BLaER1 treated with 17β-estradiol and CSF1 and Interleukin-3, amounts not matched to agents 10 nM and 100 nM (cell line): ENCODE measurements around the gene GPX4.

ENCODE experiments used
- H3K27ac ChIP-seq, 11 experiments: shearing (Covaris generic); formaldehyde crosslinking; 2 replicates each; pipeline ENCODE4 v1.8.1; 2022
- H3K27me3 ChIP-seq, 11 experiments: shearing (Covaris generic); formaldehyde crosslinking; 2 replicates each; pipeline ENCODE4 v1.8.1; 2022
- H3K36me3 ChIP-seq, 11 experiments: shearing (Covaris generic); formaldehyde crosslinking; 2 replicates each; pipeline ENCODE4 v1.8.1; 2022
- H3K4me1 ChIP-seq, 10 experiments: shearing (Covaris generic); formaldehyde crosslinking; 2 replicates each; pipeline ENCODE4 v1.8.1; 2022
- H3K4me2 ChIP-seq, 11 experiments: shearing (Covaris generic); formaldehyde crosslinking; 2 replicates each; pipeline ENCODE4 v1.8.1; 2022
- H3K4me3 ChIP-seq, 10 experiments: shearing (Covaris generic); formaldehyde crosslinking; 2 replicates each; pipeline ENCODE4 v1.8.1; 2022
- H3K9ac ChIP-seq, 11 experiments: shearing (Covaris generic); formaldehyde crosslinking; 2 replicates each; pipeline ENCODE4 v1.8.1; 2022
- H3K9me3 ChIP-seq, 11 experiments: shearing (Covaris generic); formaldehyde crosslinking; replicated peaks in 1 of 11; 2 replicates each; pipeline ENCODE4 v1.8.1; 2022
- H4K20me1 ChIP-seq, 11 experiments: shearing (Covaris generic); formaldehyde crosslinking; 2 replicates each; pipeline ENCODE4 v1.8.1; 2022
- Cebpa-rat ChIP-seq, 11 experiments: shearing (Covaris generic); IDR thresholded peaks; 2 replicates each; pipeline ENCODE4 v1.8.1; 2022

Gene GPX4

DNA sequence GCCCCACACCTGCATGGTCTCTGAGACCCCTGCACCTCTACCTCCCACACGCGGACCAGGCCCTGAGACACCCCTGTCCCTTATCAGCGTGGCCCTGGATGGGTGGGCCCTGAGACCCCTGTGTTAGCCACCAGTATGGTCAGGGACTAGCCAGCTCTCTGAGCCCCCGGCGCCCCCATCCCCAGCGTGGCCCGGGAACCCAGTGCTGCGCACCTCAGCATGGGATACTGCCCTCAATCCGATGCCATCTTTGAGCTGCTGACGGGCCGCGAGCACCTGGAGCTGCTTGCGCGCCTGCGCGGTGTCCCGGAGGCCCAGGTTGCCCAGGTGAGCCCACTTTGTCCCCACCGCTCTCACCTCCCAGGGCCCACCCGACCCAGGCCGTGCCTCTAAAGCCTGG, 41.8 kb upstream of the GPX4 start:
- Histone ChIP-seq H3K9ac (no peak overlapping the region), H3K4me3 (no peak overlapping the region), H3K4me2 (no peak overlapping the region), H3K9me3 (0 out of 22 replicates have a peak, but pooled peaks cover 0 to 5% (median 0%) of the 10 kb centered on the region in 11 experiments), H4K20me1 (peaks cover 0 to 6% (median 0%) of the 10 kb centered on the region in 11 experiments; a peak in 1 of 22 replicates), H3K36me3 (peaks cover 0 to 12% (median 0%) of the 10 kb centered on the region in 11 experiments; a peak in 3 of 22 replicates), H3K4me1 (peaks cover 42 to 65% (median 54%) of the 10 kb centered on the region in 10 experiments), H3K27me3 (0 out of 22 replicates have a peak, but pooled peaks cover 0 to 4% (median 0%) of the 10 kb centered on the region in 11 experiments), H3K27ac (no peak overlapping the region)
- TF ChIP-seq Cebpa-rat (IDR thresholded peaks at IDR 0.05): no peak

DNA sequence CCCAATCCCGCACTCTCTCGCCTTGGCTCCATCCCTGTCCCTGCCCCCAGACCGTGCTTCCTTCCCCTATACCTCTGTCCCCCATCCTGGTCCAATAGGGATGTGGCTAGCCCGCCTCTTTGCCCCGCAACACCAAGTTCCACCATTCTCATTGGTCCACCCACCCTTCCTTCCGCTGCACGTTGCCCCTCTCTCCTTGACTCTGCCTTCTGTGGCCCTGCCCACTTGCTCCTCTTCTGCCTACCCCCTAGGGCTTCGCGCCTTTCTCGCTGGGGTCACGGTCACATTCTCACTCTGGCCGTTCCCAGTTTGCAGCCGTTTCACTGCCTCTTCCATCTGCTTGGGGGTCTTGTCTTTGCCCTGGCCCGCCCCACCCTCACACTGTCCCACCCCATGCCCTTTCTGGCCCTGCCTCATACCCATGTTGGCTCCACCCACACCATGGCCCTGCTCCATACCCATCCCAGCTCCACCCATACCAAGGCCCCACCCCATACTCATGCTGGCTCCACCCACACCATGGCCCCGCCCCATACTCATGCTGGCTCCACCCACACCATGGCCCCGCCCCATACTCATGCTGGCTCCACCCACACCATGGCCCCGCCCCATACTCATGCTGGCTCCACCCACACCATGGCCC, 41.3 kb upstream of the GPX4 start:
- Histone ChIP-seq H3K4me3 (no peak overlapping the region), H3K9ac (no peak overlapping the region), H3K9me3 (0 out of 22 replicates have a peak, but pooled peaks cover 0 to 5% (median 0%) of the 10 kb centered on the region in 11 experiments), H3K4me2 (no peak overlapping the region), H3K4me1 (peaks cover 37 to 59% (median 49%) of the 10 kb centered on the region in 10 experiments), H3K27me3 (0 out of 22 replicates have a peak, but pooled peaks cover 0 to 4% (median 0%) of the 10 kb centered on the region in 11 experiments), H3K27ac (no peak overlapping the region), H3K36me3 (peaks cover 0 to 10% (median 0%) of the 10 kb centered on the region in 11 experiments; a peak in 3 of 22 replicates), H4K20me1 (peaks cover 0 to 6% (median 0%) of the 10 kb centered on the region in 11 experiments; a peak in 1 of 22 replicates)
- no peak for TF ChIP-seq Cebpa-rat (IDR thresholded peaks at IDR 0.05)

GRCh38 chr19:1063030-1063908, 40.5 kb upstream of the GPX4 start:
- H3K4me2 ChIP-seq: peak overlapping the region in 6 of 11 experiments; percentile 88 to 98 (median 94); a peak in 3 of 22 replicates

GRCh38 chr19:1063909-1064660, 39.7 kb upstream of the GPX4 start:
- Histone ChIP-seq H3K4me1 (peaks cover 32 to 49% (median 43%) of the 10 kb centered on the region in 10 experiments), H3K27me3 (0 out of 22 replicates have a peak, but pooled peaks cover 0 to 4% (median 0%) of the 10 kb centered on the region in 11 experiments), H3K9ac (no peak overlapping the region), H4K20me1 (peaks cover 0 to 9% (median 0%) of the 10 kb centered on the region in 11 experiments; a peak in 3 of 22 replicates), H3K9me3 (0 out of 22 replicates have a peak, but pooled peaks cover 0 to 5% (median 0%) of the 10 kb centered on the region in 11 experiments), H3K27ac (no peak overlapping the region), H3K4me3 (no peak overlapping the region), H3K4me2 (peak overlapping the region; percentile 77 to 100 (median 95)), H3K36me3 (peaks cover 6 to 10% (median 8%) of the 10 kb centered on the region in 11 experiments; a peak in 17 of 22 replicates)
- no peak for TF ChIP-seq Cebpa-rat (IDR thresholded peaks at IDR 0.05)

More at GRCh38 chr19:1063030-1063908, 40.5 kb upstream of the GPX4 start:
- H3K9me3 ChIP-seq: 0 out of 22 replicates have a peak, but pooled peaks cover 0 to 5% (median 0%) of the 10 kb centered on the region in 11 experiments
- H3K27ac ChIP-seq: no peak overlapping the region
- TF ChIP-seq Cebpa-rat (IDR thresholded peaks at IDR 0.05): no peak
- H3K9ac ChIP-seq: no peak overlapping the region
- peaks cover 31 to 52% (median 42%) of the 10 kb centered on the region in 10 experiments for H3K4me1 ChIP-seq
- no peak overlapping the region for H3K4me3 ChIP-seq
- H4K20me1 ChIP-seq: peaks cover 0 to 6% (median 0%) of the 10 kb centered on the region in 11 experiments; a peak in 2 of 22 replicates
- H3K27me3 ChIP-seq: 0 out of 22 replicates have a peak, but pooled peaks cover 0 to 4% (median 0%) of the 10 kb centered on the region in 11 experiments
- H3K36me3 ChIP-seq: peaks cover under 1 to 8% (median 2%) of the 10 kb centered on the region in 11 experiments; a peak in 16 of 22 replicates

DNA sequence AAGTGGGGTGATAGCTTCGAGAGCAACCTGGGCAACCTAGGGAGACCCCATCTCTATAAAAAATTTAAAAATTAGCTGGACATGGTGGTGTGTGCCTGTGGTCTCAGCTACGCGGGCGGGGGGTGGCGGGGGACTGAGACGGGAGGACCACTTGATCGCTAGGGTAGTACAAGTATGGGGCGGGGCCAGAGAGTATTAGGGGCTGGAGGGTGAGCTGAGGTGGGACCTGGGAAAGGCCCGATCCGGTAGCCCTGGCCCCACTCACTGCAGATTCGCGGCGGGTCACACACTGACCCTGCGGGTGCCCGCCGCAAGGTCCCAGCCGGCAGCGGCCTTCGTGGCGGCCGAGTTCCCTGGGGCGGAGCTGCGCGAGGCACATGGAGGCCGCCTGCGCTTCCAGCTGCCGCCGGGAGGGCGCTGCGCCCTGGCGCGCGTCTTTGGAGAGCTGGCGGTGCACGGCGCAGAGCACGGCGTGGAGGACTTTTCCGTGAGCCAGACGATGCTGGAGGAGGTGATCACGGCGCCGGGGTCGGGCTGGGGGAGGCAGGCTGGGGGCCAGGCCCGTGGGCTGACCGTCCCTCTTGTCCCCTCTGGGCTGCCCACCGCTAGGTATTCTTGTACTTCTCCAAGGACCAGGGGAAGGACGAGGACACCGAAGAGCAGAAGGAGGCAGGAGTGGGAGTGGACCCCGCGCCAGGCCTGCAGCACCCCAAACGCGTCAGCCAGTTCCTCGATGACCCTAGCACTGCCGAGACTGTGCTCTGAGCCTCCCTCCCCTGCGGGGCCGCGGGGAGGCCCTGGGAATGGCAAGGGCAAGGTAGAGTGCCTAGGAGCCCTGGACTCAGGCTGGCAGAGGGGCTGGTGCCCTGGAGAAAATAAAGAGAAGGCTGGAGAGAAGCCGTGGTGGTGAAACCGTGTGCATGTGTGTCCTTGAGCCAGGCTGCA, 38.9 kb upstream of the GPX4 start:
- H3K27me3 ChIP-seq: 0 out of 22 replicates have a peak, but pooled peaks cover 0 to 4% (median 0%) of the 10 kb centered on the region in 11 experiments
- peak overlapping the region in 6 of 11 experiments; percentile 8 to 46 (median 18); a peak in 3 of 22 replicates for H3K27ac ChIP-seq
- TF ChIP-seq Cebpa-rat (IDR thresholded peaks at IDR 0.05): no peak
- H3K9ac ChIP-seq: peak overlapping the region in 8 of 11 experiments; percentile 16 to 98 (median 47); a peak in 10 of 22 replicates
- peak overlapping the region in 2 of 10 experiments; percentile 4 to 24; a peak in 1 of 20 replicates for H3K4me3 ChIP-seq
- peak overlapping the region; percentile 77 to 100 (median 95) for H3K4me2 ChIP-seq
- peaks cover 0 to 18% (median 8%) of the 10 kb centered on the region in 11 experiments; a peak in 19 of 22 replicates for H4K20me1 ChIP-seq
- H3K9me3 ChIP-seq: 0 out of 22 replicates have a peak, but pooled peaks cover 0 to 5% (median 0%) of the 10 kb centered on the region in 11 experiments
- H3K4me1 ChIP-seq: peaks cover 39 to 58% (median 51%) of the 10 kb centered on the region in 10 experiments
- H3K36me3 ChIP-seq: peaks cover 11 to 18% (median 17%) of the 10 kb centered on the region in 11 experiments

DNA sequence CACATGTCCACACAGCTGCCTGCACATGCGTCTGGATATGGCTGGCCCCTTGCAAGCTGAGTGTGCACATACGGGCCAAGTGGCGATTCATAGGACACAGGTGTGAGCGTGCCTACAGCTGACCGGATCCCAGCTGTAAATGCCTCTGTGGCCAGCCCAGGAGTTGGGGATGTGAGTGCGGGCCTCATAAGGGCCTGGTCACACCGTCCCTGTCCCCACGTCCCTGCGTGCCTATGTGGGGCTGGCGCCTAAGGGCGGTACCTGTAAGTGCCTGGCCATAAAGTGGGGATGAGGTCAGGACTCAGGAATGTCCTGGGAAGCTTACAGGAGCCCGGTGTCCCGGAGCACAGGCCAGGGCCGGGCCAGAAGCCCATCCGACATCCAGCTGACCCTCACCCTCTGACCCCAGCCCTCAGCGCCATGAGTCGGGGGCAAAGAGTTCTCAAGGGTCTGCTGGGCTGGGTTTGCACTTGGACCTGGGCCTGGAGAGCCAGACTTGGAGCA, 38.1 kb upstream of the GPX4 start:
- Histone ChIP-seq H3K4me2 (peak overlapping the region; percentile 77 to 100 (median 95); a peak in 21 of 22 replicates), H3K27me3 (0 out of 22 replicates have a peak, but pooled peaks cover 0 to 4% (median 0%) of the 10 kb centered on the region in 11 experiments), H3K4me3 (peak overlapping the region in 1 of 10 experiments; percentile 4; a peak in 1 of 20 replicates), H3K9me3 (0 out of 22 replicates have a peak, but pooled peaks cover 0 to 5% (median 0%) of the 10 kb centered on the region in 11 experiments), H4K20me1 (peaks cover 2 to 25% (median 15%) of the 10 kb centered on the region in 11 experiments; a peak in 21 of 22 replicates), H3K4me1 (peaks cover 46 to 65% (median 58%) of the 10 kb centered on the region in 10 experiments), H3K27ac (peak overlapping the region in 3 of 11 experiments; percentile 4 to 99 (median 11); a peak in 3 of 22 replicates), H3K9ac (peak overlapping the region in 7 of 11 experiments; percentile 33 to 99 (median 52); a peak in 5 of 22 replicates), H3K36me3 (peaks cover 19 to 26% (median 24%) of the 10 kb centered on the region in 11 experiments)
- no peak for TF ChIP-seq Cebpa-rat (IDR thresholded peaks at IDR 0.05)
